HG03378 (cell line): Measurements from ENCODE around the gene SLC25A21.

Source experiments
- ATAC-seq: cut with Tn5 transposase; IDR thresholded peaks from one replicate; pipeline ENCODE4 v1.9.1; 2021; ENCODE audit warnings: mild to moderate bottlenecking, moderate library complexity; ENCODE audit not compliant: unreplicated experiment

SLC25A21 gene

GRCh38 chr14:36791402-36791801 is 381.0 kb downstream of the SLC25A21 start:
- ATAC-seq = no peak

DNA sequence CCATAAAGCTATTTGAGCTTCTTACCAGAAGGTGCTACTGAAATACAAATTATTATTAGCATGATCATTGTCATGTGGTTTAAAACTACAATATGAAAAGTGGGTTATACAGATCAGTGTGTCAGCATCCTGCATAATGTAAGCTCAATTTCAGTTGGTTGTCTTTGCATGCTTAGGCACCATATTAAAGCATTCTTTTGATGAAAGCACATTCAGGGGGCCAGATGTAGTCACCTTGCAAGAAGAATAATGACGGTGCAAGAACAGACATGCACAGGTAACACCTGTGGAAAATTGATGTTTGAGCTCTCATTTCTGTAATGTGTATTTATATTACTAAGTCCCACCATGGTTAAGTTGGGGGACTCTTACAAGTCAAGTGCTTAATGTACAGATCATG is 386.9 kb downstream of the SLC25A21 start:
- no peak for ATAC-seq

- no peak for ATAC-seq
These were observed 387.9 kb downstream of the SLC25A21 start for GRCh38 chr14:36784541-36784940.

DNA sequence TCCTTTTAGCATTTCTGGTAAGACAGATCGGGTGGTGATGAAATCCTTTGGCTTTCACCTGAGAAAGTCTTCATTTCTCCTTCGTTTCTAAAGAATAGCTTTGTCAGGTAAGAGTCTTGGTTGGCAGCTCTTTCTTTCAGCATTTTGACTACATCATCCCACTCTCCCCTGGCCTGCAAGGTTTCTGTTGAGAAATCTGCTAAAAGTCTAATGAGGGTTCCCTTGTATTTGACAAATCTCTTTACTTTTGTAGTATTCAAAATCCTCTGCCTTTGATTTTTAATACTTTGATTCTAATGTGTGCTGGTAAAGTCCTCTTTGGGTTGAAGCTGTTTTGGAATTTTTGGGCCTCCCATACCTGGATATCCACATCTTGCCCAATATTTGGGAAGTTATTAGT is 390.5 kb downstream of the SLC25A21 start:
- no peak for ATAC-seq

DNA sequence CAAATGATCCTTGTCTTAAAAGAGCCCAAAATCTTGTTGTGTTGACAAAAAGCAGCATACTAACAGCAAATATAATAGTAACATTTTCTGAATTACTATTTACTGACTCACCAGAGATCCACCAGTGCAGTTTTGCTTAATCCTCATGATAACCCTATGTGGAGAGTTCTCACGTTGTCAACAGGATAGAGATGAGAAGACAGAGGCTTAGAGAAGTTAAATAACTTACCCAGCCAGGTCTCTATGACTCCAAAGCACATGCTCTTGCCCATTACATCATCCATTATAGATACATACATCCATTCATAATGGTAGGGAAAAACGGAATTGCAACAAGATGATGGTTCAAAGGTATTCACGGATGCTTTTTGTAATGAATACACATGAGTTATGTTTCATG is 398.8 kb downstream of the SLC25A21 start:
- ATAC-seq = no peak

DNA sequence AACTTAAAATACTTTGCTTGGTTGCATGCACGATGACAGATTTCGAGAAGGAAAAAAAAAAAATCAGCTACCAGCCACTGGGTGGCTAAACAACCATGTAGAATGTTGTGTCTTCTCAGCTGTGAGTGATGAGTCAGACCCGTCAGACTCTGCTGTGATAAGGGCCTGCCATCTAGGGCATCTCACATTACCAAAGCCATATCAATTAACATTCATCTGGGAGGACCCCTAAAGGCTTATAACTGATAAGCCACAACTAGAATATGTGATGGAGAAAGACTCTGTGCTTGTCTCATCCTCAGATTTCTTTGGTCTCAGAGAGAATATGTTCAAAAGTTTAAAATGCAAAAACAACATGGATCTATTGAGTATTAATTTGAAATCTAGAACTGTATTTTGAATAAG is 399.3 kb downstream of the SLC25A21 start:
- no peak for ATAC-seq

GRCh38 chr14:36771028-36771640 is 401.3 kb downstream of the SLC25A21 start:
- no peak for ATAC-seq

GRCh38 chr14:36768638-36769337 is 403.6 kb downstream of the SLC25A21 start:
- ATAC-seq = no peak

DNA sequence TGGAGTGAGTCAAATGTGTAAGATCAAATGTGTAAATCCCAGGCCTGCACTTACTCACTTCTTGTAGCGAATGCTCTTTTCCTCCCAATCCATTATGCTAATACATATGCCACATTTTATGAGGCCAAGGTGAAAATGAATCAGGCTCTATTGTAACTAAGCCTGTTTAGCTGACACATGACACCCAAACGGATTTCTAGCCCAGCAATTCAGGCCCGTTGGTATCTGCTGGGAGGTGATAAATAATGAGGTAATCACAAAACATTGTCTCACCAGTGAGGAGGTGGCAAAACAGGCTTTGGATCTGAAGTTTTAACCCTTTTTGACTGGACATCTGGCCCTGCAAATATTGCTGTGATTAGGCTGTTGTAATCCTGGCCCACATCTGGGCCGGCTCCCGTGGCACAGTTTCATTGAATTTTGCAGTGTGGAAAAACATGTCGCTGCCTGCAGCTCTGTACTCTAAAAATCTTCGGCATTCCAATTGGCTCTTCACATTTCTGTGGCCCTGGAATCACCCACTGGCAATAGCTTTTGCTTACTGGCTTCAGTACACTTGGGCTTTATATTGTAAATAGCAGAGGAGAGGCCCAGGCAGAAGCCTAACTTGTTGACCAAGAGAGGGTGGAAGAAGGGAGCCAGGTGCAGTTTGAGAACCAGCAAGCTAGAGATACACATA is 404.7 kb downstream of the SLC25A21 start:
- ATAC-seq = no peak

DNA sequence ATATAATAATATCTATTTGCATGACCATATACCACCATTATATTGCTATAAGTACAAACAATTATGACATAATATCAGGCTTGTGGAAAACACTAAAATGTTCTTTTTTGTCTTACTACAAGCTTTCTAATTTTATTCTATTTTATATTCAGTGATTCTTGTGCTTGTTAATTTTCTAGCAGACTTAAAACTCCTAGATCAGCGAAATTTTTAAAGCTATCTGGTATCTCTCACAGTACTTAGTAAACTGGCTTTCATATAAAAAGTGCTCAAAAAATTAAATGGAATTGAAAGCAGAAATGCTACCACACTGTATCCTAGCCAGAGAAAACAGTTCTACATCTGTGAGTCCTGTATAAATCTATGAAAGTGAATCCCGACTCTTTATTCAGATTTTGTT is 405.4 kb downstream of the SLC25A21 start:
- ATAC-seq = no peak

DNA sequence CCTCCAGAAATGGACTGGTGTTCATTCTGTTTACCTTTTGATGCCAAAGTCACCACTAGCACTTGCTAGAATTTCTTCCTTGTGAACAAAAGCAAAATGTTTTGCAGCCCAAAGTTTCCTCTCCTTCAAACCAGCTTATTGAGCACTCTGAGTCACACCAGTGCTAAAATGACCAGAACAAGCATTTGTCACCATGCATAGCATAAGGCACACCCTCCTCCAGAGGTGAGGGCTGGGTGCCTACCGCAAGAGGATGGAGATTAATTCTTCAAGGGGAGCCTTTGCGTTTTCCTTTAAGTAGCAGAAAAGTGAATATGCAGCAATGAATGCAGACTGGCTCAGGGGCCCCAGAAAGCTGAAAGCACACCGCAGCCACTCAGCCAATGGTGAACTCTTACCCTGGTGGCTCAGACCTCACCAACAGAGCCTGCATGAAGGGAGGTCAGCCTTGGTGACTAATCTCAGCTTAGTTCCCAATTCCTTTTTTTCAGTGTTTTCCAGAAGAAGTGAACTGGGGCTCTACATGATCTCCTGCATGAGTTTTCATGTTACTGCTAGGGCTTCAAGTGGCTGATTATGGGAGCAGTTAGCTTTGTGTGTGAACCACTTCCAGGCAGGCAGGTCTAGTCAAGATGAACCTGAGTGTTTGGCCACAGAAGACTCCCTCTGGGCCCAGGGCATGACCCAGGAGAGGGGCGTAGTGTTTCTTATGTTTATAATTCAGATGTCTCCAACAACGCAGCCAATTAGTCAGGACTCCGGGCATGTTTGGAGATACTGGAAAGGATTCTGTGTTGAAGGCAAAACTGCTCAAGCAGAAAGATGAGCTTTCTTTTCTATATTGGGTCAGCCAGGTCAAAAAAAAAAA is 414.4 kb downstream of the SLC25A21 start:
- no peak for ATAC-seq

GRCh38 chr14:36756226-36756625 is 416.2 kb downstream of the SLC25A21 start:
- ATAC-seq = no peak

GRCh38 chr14:36755756-36756155 is 416.6 kb downstream of the SLC25A21 start:
- ATAC-seq = no peak

- no peak for ATAC-seq
These were observed 420.5 kb downstream of the SLC25A21 start for GRCh38 chr14:36751920-36752319.

GRCh38 chr14:36751106-36751505 is 421.3 kb downstream of the SLC25A21 start:
- no peak for ATAC-seq

DNA sequence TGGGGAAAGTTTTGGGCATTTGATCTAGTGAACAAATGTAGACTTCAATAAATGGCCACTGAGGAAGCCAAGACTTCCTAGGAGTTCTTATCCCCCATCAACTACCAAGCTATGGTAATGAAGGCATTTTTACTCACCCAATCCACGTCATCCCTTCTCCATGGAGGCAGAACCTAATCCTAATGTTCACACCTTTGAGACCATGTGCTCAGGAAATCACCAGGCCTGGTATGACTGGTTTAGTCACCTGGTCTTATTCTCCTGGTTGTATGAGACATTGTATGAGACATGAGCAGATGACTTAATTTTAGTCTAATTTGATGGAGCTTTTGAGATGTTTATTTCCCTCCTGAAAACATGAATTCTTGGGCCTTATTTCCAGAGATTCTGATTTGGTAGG is 422.2 kb downstream of the SLC25A21 start:
- ATAC-seq = no peak

DNA sequence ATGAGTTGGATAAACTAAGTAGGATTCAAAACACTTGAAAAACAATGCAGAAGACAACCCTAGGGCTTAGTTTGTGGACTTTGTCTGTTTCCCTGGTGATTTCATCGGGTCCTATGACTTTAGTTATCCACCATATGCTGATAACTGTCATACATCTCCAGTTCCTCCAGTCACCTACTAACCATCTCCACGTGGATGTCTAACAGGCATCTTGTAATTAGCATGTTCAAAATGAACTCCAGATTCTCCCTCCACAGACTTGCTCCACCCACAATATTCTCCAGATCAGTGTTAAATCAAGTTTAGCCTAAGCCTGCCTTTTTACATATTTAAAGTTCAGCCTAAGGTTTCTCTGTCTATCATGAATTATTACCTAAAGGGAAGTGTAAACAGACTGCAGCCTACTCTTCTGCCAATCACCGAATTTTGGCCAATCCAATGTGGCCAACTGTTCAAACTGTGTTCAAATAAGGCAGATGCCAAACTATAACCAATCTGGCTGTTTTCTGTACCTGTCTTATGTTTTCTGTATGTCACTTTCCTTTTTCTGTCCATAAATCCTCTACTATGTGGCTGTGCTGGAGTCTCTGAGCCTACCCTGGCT is 423.7 kb downstream of the SLC25A21 start:
- ATAC-seq = no peak

DNA sequence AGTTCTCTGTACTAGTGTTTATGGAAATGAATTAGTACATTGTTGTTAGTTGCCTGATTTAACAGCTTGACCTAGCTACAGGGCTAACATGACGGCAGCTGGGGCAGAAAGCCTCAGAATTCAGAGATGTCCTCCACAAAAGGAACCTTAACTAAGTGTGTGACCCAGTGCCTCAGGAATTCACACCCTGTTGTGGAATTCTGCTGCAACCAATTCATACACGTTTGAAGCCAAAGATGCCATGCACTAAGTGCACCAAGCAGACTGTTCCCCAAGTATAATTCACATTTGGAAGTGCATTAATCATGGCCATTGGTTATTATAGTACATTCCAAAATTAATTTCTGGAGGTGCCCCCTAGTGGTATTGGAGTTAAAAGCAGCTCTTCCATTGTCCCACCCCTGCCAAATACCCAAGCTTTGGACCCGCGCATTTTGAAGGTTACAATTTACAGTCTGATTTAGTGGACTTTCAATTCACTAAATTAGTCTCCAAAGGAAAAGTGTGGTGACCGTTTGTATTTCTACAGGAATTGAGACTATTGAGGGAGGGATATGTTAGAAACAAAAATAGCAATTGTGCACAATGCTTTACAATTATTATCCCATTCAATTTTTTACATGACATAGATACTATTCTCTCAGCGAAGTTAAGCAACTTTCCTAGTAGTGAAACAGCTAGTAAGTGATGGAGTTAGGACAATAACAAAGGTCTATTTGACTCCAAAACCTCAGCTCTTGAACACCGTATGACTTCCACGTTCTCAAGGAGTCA is 424.8 kb downstream of the SLC25A21 start:
- no peak for ATAC-seq

GRCh38 chr14:36746872-36747271 is 425.5 kb downstream of the SLC25A21 start:
- ATAC-seq = no peak

GRCh38 chr14:36741858-36742257 is 430.5 kb downstream of the SLC25A21 start:
- ATAC-seq = no peak
